Spleen (tissue), 11 donors: Measurements from ENCODE around the gene CTNNA1. TPM values are rescaled to one million over a fixed set of nuclear protein-coding genes. Genes with fewer than 3 reads are reported as not detected.

Experiments used
- DNase-seq: peaks from one replicate; pipeline ENCODE4 v3.0.0-alpha.2; 2020
- H3K27ac ChIP-seq, 8 donors: fragments of 200-600 bp; sonication (generic) in 7 of 8; 1 replicate in 4 of 8; 2 replicates in 4 of 8; pipeline versions ENCODE4 v1.5.0 to v1.8.0; 2016 to 2021; ENCODE audit warnings: inconsistent platforms in 4 of 8, mild to moderate bottlenecking in 4 of 8, moderate library complexity in 1 of 8
- H3K27me3 ChIP-seq, 7 donors: fragments of 200-600 bp; sonication (generic) in 6 of 7; replicated peaks in 1 of 7; 1 replicate in 4 of 7; 2 replicates in 3 of 7; pipeline versions ENCODE4 v1.5.0 to v1.8.0; 2016 to 2021; ENCODE audit warnings: inconsistent platforms in 3 of 7, mild to moderate bottlenecking in 1 of 7
- H3K36me3 ChIP-seq, 6 donors: fragments of 200-600 bp; sonication (generic) in 5 of 6; 1 replicate in 4 of 6; 2 replicates in 2 of 6; pipeline versions ENCODE4 v1.5.0 to v1.8.0; 2016 to 2021; ENCODE audit warnings: inconsistent platforms in 2 of 6
- H3K4me1 ChIP-seq, 6 donors: fragments of 200-600 bp; sonication (generic) in 5 of 6; 1 replicate in 3 of 6; 2 replicates in 3 of 6; pipeline versions ENCODE4 v1.5.0 to v1.8.0; 2016 to 2021; ENCODE audit warnings: inconsistent platforms in 3 of 6
- H3K4me3 ChIP-seq, 8 donors: fragments of 200-600 bp; sonication (generic) in 7 of 8; 1 replicate in 4 of 8; 2 replicates in 4 of 8; pipeline versions ENCODE4 v1.5.0 to v1.8.0; 2016 to 2021; ENCODE audit warnings: inconsistent platforms in 4 of 8, mild to moderate bottlenecking in 4 of 8, moderate library complexity in 2 of 8
- H3K9me3 ChIP-seq, 8 donors: fragments of 200-600 bp; sonication (generic) in 7 of 8; 1 replicate in 4 of 8; 2 replicates in 4 of 8; pipeline versions ENCODE4 v1.5.0 to v1.8.0; 2016 to 2021; ENCODE audit warnings: inconsistent platforms in 4 of 8
- CTCF ChIP-seq, 11 experiments: fragments of 200-600 bp in 7 of 11; fragments of 450-650 bp in 4 of 11; sonication (generic) in 4 of 11; IDR thresholded peaks in 8 of 11; conservative IDR thresholded peaks in 3 of 11; 1 replicate in 7 of 11; 2 replicates in 4 of 11; pipeline versions ENCODE4 v1.4.0 to v1.8.0; 2016 to 2021; ENCODE audit warnings: antibody characterized with exemption in 11 of 11, inconsistent platforms in 4 of 11, mild to moderate bottlenecking in 1 of 11
- POLR2A ChIP-seq, 3 donors: fragments of 450-650 bp; IDR thresholded peaks; one replicate each; pipeline ENCODE4 v1.5.1; 2017; ENCODE audit warnings: antibody characterized with exemption in 3 of 3, mild to moderate bottlenecking in 1 of 3
- POLR2AphosphoS5 ChIP-seq, 3 donors: sonication (generic); formaldehyde crosslinking; IDR thresholded peaks; one replicate each; pipeline ENCODE4 v1.5.1; 2017; ENCODE audit warnings: antibody characterized with exemption in 3 of 3
- WGBS, 5 donors: extraction: QIAGEN DNeasy Blood & Tissue Kit in 3 of 5; methylation state at CpG; one replicate each; pipeline versions ENCODE4 v1.1.5 to v1.1.7; 2013 to 2018; 5-methylcytosine and 5-hydroxymethylcytosine counted together
- intact Hi-C: fragments of 100-400 bp; cut with DNase I; formaldehyde crosslinking; loops from one replicate; pipeline ENCODE4 v1.15.0; 2023; ENCODE audit warnings: low total_unique reads
- polyA plus RNA-seq, 3 donors: library from polyadenylated mRNA; stranded (reverse); fragments of 200-250 nt; gene quantifications; one replicate each; pipeline ENCODE4 v1.2.1, GENCODE V29; 2013
- total RNA-seq, 7 donors: library from RNA; depleted of rRNA in 3 of 7; stranded (reverse); fragments of >200 nt in 3 of 7; fragmentation: NEBNext Ultra II Directional in 4 of 7; extraction: Animal tissue kit (Norgen Biotek cat#: 25700) in 4 of 7; gene quantifications; one replicate each; pipeline versions ENCODE4 v1.1.0 to v1.2.1, GENCODE V29; 2016 to 2021
- donor health status: healthy with polysubstance abuse.
- donor health status: DM: no; HTN: no; CAD: no; lungs with moderate emphysema.
- donor health status: DM: no; HTN: no; CAD: no.
- donor health status: Bipolar disorder and iron deficiency.
- donor health status: healthy.
- donor health status: DM: no; HTN: no; CAD: no.
- donor health status: DM: yes; HTN: yes; CAD: no.

Gene CTNNA1
- total and polyA plus RNA-seq, 10 donors: 26.7 to 313 (median 186) TPM

DNA sequence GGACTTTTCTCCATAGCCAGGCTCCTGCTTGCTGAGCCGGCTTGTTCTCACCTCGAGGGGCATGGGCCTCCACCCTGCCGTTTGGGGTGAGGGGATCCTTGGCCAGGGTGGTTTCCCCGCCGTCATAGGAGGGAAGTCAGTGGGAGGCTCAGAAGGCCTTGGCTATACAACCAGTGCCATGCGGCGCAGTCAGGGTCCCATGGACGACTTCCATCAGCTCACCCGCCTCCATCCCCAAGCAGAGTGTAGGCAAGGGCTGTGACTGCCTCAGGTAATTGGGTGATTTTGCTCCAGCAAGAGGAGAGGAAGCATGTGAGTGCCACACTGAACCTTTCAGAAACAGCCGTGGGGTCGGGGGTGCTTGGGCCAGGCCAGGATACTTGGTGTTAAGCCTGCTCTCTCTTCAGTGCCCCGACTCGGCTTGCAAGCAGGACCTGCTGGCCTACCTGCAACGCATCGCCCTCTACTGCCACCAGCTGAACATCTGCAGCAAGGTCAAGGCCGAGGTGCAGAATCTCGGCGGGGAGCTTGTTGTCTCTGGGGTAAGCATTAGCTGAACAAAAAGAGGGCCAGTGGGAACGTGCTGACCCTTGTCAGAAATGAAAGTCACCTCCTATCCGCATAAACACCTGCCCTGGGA is 179.1 kb downstream of the CTNNA1 start:
- intact Hi-C loops: no loop called here
- peaks cover 7 to 93% (median 62%) of the 10 kb centered on the region in 6 donors for H3K36me3 ChIP-seq

DNA sequence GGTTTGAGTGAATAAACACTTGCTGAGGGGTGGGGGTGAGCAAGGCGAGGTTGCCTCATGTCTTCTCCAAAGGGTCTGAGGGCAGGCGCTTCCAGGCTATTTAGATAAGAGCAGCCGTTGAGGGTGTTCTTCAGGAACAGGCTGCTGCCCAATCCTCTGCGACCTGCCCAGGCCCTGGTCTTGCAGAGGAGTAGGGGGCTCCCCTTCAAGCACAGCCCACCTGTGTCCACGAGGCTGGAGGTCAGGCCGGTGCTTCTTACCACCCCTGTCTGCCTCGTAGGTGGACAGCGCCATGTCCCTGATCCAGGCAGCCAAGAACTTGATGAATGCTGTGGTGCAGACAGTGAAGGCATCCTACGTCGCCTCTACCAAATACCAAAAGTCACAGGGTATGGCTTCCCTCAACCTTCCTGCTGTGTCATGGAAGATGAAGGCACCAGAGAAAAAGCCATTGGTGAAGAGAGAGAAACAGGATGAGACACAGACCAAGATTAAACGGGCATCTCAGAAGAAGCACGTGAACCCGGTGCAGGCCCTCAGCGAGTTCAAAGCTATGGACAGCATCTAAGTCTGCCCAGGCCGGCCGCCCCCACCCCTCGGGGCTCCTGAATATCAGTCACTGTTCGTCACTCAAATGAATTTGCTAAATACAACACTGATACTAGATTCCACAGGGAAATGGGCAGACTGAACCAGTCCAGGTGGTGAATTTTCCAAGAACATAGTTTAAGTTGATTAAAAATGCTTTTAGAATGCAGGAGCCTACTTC is 180.5 kb downstream of the CTNNA1 start:
- intact Hi-C loops: no loop called here
- DNase-seq: no peak
- WGBS, 5 donors: 92 to 95% (median 93%) methylated on average over 18 of the region's 18 CpGs

More for the DNA sequence above, 179.1 kb downstream of the CTNNA1 start:
- WGBS, 5 donors: 90 to 95% (median 92%) methylated on average over 11 to 20 of the region's 20 CpGs
- no peak for TF ChIP-seq CTCF (IDR thresholded peaks at IDR 0.05 in 8 of 11, conservative IDR thresholded peaks at IDR 0.05 in 3 of 11)
- TF ChIP-seq POLR2AphosphoS5 (IDR thresholded peaks at IDR 0.05): peak in 1 of 3 donors; percentile 57
- no peak for DNase-seq
- Histone ChIP-seq H3K27me3 (no peaks in the 10 kb centered on the region), H3K9me3 (no peaks in the 10 kb centered on the region), H3K4me3 (no peak overlapping the region), H3K4me1 (peaks cover 0 to 26% (median 7%) of the 10 kb centered on the region in 6 donors), H3K27ac (no peak overlapping the region)

DNA sequence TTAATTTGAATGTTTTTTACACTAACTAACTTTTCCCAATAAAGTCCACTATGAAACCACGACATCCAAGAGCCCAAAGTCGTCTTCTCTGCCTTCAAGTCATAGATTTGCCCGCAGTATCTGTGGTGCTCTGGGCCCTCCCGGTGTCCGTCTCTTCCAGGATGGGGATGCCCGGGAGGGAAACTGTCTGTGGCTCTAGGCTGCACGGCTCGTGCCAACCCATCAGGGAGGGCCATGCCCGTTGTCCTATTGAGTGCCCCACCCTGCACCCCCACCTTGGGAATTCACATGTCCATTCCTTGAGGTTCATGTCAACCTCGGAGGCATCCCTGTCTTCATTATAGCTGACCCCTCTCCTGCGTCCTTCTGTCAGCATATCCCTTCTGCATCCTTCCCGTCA is 181.7 kb downstream of the CTNNA1 start:
- no peak for DNase-seq
- peaks cover 0 to 23% (median 4%) of the 10 kb centered on the region in 6 donors for H3K4me1 ChIP-seq
- TF ChIP-seq POLR2AphosphoS5 (IDR thresholded peaks at IDR 0.05): peak in 1 of 3 donors; percentile 11
- no peak for TF ChIP-seq POLR2A (IDR thresholded peaks at IDR 0.05)
- TF ChIP-seq CTCF (IDR thresholded peaks at IDR 0.05 in 8 of 11, conservative IDR thresholded peaks at IDR 0.05 in 3 of 11): no peak
- no peaks in the 10 kb centered on the region for H3K9me3 ChIP-seq
- no peak overlapping the region for H3K4me3 ChIP-seq
- no peaks in the 10 kb centered on the region for H3K27me3 ChIP-seq
- WGBS, 5 donors: 89 to 93% (median 93%) methylated on average over 12 of the region's 12 CpGs
- H3K36me3 ChIP-seq: peaks cover 7 to 66% (median 49%) of the 10 kb centered on the region in 6 donors
- no peak overlapping the region for H3K27ac ChIP-seq
- intact Hi-C loops: no loop called here

More for the DNA sequence above, 180.5 kb downstream of the CTNNA1 start:
- H3K27me3 ChIP-seq: no peaks in the 10 kb centered on the region
- H3K9me3 ChIP-seq: no peaks in the 10 kb centered on the region
- no peak overlapping the region for H3K4me3 ChIP-seq
- peaks cover 7 to 79% (median 61%) of the 10 kb centered on the region in 6 donors for H3K36me3 ChIP-seq
- no peak for TF ChIP-seq CTCF (IDR thresholded peaks at IDR 0.05 in 8 of 11, conservative IDR thresholded peaks at IDR 0.05 in 3 of 11)
- TF ChIP-seq POLR2A (IDR thresholded peaks at IDR 0.05): no peak
- TF ChIP-seq POLR2AphosphoS5 (IDR thresholded peaks at IDR 0.05): peak in 2 of 3 donors; percentile 21 to 42
- H3K4me1 ChIP-seq: peaks cover 0 to 23% (median 4%) of the 10 kb centered on the region in 6 donors
- no peak overlapping the region for H3K27ac ChIP-seq

DNA sequence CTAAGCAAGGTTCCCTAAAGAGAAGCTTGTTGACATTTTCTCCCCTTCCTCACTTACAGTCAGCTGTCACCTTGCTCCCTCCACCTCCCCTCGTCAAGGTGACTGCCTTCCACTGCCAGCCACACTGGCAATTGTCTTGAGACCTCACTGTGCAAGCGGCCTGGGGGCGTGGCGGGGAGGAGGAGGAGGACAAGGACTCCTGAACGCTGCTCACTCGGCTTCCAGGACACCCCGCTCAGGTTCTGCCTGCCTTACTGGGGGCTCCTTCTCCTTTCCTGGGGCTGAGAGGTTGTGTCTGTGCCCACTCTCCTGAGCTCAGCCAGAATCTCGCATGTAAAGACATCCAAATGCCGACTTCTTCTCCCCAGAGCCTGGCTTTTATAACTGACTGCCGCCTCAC is 182.2 kb downstream of the CTNNA1 start:
- peaks cover 0 to 23% (median 4%) of the 10 kb centered on the region in 6 donors for H3K4me1 ChIP-seq
- 91 to 94% (median 92%) methylated on average over 10 of the region's 10 CpGs for WGBS, 5 donors
- TF ChIP-seq POLR2AphosphoS5 (IDR thresholded peaks at IDR 0.05) (peak in 1 of 3 donors; percentile 27), CTCF (IDR thresholded peaks at IDR 0.05 in 8 of 11, conservative IDR thresholded peaks at IDR 0.05 in 3 of 11) (no peak)
- no peak for DNase-seq
- H3K9me3 ChIP-seq: no peaks in the 10 kb centered on the region
- no peak overlapping the region for H3K4me3 ChIP-seq
- intact Hi-C loops: no loop called here
- H3K27me3 ChIP-seq: no peaks in the 10 kb centered on the region
- peaks cover 7 to 61% (median 46%) of the 10 kb centered on the region in 6 donors for H3K36me3 ChIP-seq
- H3K27ac ChIP-seq: peak overlapping the region in 4 of 8 donors; percentile 66 to 71 (median 70)
